Erythroblast (primary cell): ENCODE results near the gene CHST12.
"Not testable (repeated sequence)": the region's sequence is repeated elsewhere in the genome, so short reads cannot be mapped to it uniquely, and the experiment has no call there.

Experiments used
- DNase-seq, 2 experiments: peaks; one replicate each; lab custom pipeline; 2025; lab: John Stamatoyannopoulos, UW
- GATA1 ChIP-seq: IDR thresholded peaks from 2 replicates; pipeline ENCODE4 v1.6.1; 2011; ENCODE audit warnings: low read depth, mild to moderate bottlenecking, control low read depth, low read length, moderate library complexity
- POLR2A ChIP-seq: IDR thresholded peaks from 2 replicates; pipeline ENCODE4 v1.6.1; 2011; ENCODE audit warnings: mild to moderate bottlenecking, low read length

Gene CHST12

DNA sequence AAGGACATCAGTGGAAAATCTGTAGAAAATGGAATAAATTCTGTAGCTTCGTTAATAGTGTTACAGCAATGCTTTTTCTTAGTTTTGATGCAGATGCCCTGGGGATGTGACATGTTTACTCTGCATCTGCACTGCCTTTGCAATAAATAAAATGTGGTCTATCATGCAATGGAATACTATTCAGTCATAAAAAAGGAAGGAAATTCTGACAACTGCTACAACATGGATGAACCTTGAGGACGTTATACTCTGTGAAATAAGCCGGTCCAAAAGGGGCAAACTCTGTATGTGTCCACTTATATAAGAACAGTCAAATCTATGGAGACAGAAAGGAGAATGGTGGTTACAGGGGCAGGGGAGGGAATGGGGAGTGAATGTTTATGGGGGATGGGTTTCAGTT lies 59.3 kb downstream of the CHST12 start:
- DNase-seq: no peak
- no peak for TF ChIP-seq POLR2A
- no peak for TF ChIP-seq GATA1

GRCh38 chr7:2465928-2466327 lies 62.5 kb downstream of the CHST12 start:
- TF ChIP-seq GATA1 (no peak), POLR2A (no peak)
- no peak for DNase-seq

DNA sequence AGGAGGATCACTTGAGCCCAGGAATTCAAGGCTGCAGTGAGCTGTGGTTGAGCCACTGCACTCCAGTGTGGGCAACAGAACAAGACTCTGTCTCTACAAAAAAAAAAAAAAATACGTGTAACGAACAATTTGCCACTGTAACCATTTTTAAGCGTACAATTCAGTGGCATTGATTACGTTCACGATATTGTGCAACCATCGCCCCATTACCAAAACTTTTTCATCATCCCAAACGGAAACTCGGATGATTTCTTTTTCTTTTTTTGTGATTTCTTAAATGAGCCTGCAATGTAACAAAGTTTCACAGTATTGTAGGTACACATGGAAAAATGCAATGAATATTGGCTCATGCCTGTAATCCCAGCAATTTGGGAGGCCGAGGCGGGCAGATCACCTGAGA lies 63.3 kb downstream of the CHST12 start:
- DNase-seq: no peak
- TF ChIP-seq POLR2A (no peak), GATA1 (no peak)

DNA sequence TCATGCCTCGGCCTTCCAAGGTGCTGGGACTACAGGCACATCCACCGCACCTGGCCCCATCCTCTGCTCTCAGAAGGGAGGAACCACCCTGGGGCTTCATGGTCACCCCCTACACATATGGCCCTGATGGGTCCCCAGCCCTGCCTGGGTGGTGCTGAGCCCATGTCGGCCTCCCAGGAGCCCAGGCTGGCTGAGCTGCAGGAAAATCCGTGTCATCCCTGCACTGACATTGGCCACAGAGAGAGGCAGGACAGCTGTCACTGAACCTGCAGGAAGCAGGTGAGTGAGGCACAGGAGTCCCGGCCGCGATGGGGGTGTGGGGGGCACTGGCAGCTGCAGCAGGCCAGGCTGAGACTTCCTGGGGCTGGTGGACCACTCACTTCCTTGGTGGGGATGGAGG lies 64.8 kb downstream of the CHST12 start:
- TF ChIP-seq GATA1: no peak
- no peak for TF ChIP-seq POLR2A
- DNase-seq: no peak

DNA sequence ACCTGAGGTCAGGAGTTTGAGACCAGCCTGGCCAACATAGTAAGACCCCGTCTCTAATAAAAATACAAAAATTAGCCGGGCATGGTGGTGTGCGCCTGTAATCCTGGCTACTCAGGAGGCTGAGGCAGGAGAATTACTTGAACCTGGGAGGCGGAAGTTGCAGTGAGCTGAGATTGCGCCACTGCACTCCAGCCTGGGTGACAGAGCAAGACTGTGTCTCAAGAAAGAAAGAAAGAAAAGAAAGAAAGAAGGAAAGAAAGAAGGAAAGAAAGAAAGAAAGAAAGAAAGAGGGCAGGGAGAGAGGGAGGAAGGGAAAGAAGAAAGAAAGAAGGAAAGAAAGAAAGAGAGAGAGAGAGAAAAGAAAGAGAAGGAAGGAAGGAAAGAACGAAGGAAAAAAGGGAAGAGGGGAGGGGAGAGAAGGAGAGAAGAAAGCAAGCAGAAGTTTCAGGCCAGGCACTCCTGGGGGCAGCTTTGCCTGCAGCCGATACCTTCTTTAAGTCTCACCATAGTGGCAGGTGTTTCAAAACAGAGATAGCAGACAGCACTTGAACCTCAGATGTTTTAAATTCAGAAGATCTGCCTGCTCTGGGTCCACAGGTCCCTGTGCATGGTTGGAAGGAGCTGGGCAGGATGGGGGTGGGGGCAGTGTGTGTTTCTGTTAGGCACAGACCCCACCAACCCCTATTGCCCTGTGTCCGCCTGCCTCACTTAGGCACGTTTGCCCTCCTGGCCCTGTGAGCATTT lies 66.2 kb downstream of the CHST12 start:
- not testable (repeated sequence) for DNase-seq

DNA sequence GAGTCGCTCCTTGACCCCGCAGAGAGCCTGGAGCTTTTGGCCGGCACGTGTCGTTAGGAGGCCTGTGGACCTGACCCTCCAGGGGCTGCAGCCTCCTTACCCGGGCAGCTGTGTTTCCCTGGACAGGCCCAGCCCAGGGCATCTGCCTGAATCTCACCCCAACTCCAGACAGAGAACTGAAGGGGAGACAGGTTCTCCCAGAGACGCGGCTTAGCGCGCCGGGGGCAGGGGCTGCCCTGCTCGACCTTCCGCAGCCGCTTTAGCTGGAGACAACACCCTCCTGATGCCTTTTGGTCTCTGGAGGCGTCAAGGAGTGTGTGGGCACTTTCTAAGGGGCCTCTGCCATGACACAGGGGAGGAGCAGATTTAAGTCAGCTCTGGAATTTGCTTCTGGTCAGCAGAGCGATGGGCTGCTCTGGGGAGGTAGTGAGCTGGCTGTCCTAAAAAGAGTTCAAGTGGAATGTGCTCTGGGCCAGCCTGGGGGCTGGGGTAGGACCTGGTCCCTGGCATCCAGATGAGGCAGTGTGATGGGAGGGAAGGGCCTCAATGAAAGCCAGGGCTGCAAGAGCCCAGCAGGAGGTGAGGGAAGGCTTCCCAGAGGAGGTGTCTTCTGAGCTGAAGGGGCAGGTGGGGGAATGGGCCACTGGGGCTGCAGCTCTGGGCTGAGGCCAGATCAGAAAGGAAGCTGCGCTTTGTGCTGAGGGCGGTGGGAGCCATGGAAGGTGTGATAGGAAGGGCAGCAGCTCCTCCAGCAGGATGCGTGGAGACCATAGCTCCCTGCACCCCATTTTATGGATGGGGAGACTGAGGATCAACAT lies 67.0 kb downstream of the CHST12 start:
- TF ChIP-seq GATA1 (no peak), POLR2A (no peak)
- DNase-seq: no peak

GRCh38 chr7:2471022-2471329 lies 67.6 kb downstream of the CHST12 start:
- TF ChIP-seq POLR2A (no peak), GATA1 (no peak)
- DNase-seq: no peak

DNA sequence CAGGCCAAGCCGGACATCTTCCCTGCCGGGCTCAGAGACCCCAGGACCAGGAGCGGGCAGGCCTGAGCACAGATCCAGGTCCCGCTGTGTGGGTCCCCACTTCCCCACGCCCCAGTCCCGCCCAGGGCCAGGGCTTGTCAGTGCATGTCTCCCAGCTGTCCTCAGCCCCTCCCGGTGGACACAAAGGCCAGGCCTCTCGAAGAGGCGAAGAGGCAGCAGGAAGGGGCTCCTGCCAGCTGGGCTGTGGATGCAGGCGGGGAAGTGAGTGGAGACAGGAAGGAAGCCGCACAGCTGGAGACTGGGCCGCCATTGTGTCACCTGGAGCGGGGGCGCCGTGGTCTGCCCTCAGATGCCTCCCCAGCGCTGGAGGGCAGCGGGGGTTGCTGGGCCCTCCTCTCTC lies 68.0 kb downstream of the CHST12 start:
- no peak for TF ChIP-seq POLR2A
- TF ChIP-seq GATA1: no peak
- DNase-seq: no peak

DNA sequence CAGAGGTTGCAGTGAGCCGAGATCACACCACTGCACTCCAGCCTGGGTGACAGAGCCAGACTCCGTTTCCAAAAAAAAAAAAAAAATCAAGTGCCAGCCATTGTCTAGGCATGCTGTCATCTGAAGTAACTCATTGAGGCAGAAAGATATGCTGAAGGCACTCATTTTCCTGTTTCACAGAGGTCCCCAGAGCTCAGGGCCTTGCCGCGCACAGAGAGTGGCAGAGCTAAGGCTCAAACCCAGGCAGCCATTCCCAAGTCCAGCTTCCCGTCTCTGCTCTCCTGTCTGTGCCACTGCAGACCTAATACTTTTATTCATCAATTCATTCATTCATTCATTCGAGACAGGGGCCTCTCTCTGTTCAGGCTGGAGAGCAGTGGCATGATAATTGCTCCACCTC lies 69.3 kb downstream of the CHST12 start:
- DNase-seq: no peak
- no peak for TF ChIP-seq POLR2A
- no peak for TF ChIP-seq GATA1

GRCh38 chr7:2473496-2474180 lies 70.2 kb downstream of the CHST12 start:
- TF ChIP-seq POLR2A (no peak), GATA1 (no peak)
- DNase-seq: no peak

DNA sequence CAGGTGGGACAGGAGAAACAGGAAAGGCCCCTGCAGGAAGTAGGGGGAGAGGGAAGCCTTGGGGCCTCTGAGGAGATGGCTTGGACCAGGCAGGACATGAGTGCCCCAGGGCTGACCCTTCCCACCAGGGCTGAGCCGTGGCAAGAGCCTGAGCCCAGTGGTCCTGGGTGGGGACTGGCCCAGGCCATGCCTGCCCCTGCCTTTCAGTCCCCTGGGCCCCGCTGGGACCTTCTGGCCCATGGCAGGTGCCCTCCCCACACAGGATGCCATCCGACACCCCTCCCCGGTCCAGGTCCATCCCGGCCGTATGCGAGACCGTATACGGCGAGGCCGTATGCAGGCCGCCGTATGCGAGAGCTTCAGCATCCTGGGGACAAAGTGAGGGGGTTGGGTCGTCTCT lies 70.8 kb downstream of the CHST12 start:
- TF ChIP-seq GATA1 (no peak), POLR2A (no peak)
- DNase-seq: no peak

GRCh38 chr7:2474813-2475677 lies 71.6 kb downstream of the CHST12 start:
- TF ChIP-seq POLR2A (no peak), GATA1 (no peak)
- DNase-seq: no peak

DNA sequence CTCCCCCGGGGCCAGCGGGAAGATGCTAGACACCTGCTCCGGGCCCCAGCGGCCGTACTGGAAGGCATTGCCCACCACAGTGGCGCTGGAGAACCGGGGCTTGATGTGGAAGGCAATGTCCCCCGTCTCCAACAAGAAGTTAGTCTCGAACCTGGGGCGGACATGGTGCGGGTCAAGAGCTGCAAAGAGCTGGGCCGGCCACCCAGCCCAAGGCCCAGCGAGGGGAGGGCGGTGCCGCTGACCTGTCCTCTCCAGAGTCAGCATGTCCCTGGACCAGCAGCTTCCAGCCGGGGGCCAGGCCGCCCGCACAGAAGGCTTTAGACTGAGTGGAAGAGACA lies 72.2 kb downstream of the CHST12 start:
- no peak for DNase-seq
- TF ChIP-seq GATA1 (no peak), POLR2A (no peak)
